Left lung (tissue), 10 donors: Measurements from ENCODE around the gene NXPH4. TPM values are rescaled to one million over a fixed set of nuclear protein-coding genes. Genes with fewer than 3 reads are reported as not detected.

ENCODE experiments used
- ATAC-seq: fragments of 200-7000 bp; cut with Tn5 transposase; one replicate; pipeline ENCODE4 v1.9.1; 2020; ENCODE audit warnings: moderate library complexity
- DNase-seq, 4 donors: peaks; one replicate each; pipeline ENCODE4 v3.0.0-alpha.2; 2013 to 2020
- H3K27ac ChIP-seq, 2 donors: fragments of 200-600 bp; sonication (generic) in 1 of 2; one replicate each; pipeline versions ENCODE4 v1.5.0 to v1.8.0; 2020 to 2021
- H3K27me3 ChIP-seq, 2 donors: fragments of 200-600 bp; sonication (generic) in 1 of 2; one replicate each; pipeline versions ENCODE4 v1.5.0 to v1.8.0; 2020 to 2021
- H3K36me3 ChIP-seq, 2 donors: fragments of 200-600 bp; sonication (generic) in 1 of 2; one replicate each; pipeline versions ENCODE4 v1.5.0 to v1.8.0; 2020 to 2021
- H3K4me1 ChIP-seq, 2 donors: fragments of 200-600 bp; one replicate each; pipeline ENCODE4 v1.8.0; 2021
- H3K4me3 ChIP-seq, 2 donors: fragments of 200-600 bp; sonication (generic) in 1 of 2; one replicate each; pipeline versions ENCODE4 v1.5.0 to v1.8.0; 2020 to 2021; ENCODE audit warnings: mild to moderate bottlenecking in 1 of 2
- H3K9me3 ChIP-seq, 2 donors: fragments of 200-600 bp; sonication (generic) in 1 of 2; one replicate each; pipeline versions ENCODE4 v1.5.0 to v1.8.0; 2020 to 2021
- intact Hi-C, 2 donors: fragments of 100-400 bp; cut with DNase I; formaldehyde crosslinking; loops; one replicate each; pipeline versions ENCODE4 v1.11.2 to v1.14.2; 2022
- polyA plus RNA-seq, 6 donors: library from polyadenylated mRNA; unstranded; fragments of 120-200 nt; gene quantifications; one replicate each; pipeline ENCODE4 v1.2.1, GENCODE V29; 2013; ENCODE audit not compliant: insufficient read length in 6 of 6
- total RNA-seq, 2 donors: library from RNA; stranded (reverse); fragmentation: NEBNext Ultra II Directional; extraction: Animal tissue kit (Norgen Biotek cat#: 25700); gene quantifications; one replicate each; pipeline ENCODE4 v1.2.1, GENCODE V29; 2021
- TF ChIP-seq, protein P1 (sequence below), 2 donors: fragments of 200-600 bp; sonication (generic) in 1 of 2; IDR thresholded peaks; one replicate each; pipeline versions ENCODE4 v1.5.0 to v1.8.0; 2021; ENCODE audit warnings: antibody characterized with exemption in 2 of 2
- donor health status: DM: no; HTN: yes; CAD: no.
- donor health status: DM: no; HTN: no; CAD: no.

Gene NXPH4
- total and polyA plus RNA-seq, 8 donors: 0.67 to 1.7 (median 1.1) TPM

DNA sequence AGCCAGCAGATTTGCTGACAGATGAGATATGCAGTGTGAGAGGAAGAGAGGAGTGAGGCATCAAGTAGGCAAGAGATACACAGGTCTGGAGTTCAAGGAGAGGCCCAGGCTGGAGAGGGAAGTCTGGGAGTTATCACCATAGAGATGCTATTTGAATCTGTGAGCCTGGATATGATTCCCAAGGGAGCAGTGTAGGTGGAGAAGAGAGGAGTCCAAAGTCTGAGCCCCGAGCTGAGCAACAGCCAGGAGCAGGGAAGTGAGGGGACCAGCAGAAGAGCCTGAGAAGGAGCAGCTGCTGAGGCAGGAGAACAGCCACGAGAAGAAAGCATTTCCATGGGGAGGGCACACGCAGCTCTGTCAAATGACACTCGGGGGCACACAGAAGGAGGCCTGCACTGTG lies 20.2 kb upstream of the NXPH4 start:
- H3K4me3 ChIP-seq: no peak overlapping the region
- DNase-seq (no peak), ATAC-seq (no peak)
- intact Hi-C loops: no loop called here
- TF ChIP-seq, protein P1, sequence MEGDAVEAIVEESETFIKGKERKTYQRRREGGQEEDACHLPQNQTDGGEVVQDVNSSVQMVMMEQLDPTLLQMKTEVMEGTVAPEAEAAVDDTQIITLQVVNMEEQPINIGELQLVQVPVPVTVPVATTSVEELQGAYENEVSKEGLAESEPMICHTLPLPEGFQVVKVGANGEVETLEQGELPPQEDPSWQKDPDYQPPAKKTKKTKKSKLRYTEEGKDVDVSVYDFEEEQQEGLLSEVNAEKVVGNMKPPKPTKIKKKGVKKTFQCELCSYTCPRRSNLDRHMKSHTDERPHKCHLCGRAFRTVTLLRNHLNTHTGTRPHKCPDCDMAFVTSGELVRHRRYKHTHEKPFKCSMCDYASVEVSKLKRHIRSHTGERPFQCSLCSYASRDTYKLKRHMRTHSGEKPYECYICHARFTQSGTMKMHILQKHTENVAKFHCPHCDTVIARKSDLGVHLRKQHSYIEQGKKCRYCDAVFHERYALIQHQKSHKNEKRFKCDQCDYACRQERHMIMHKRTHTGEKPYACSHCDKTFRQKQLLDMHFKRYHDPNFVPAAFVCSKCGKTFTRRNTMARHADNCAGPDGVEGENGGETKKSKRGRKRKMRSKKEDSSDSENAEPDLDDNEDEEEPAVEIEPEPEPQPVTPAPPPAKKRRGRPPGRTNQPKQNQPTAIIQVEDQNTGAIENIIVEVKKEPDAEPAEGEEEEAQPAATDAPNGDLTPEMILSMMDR (IDR thresholded peaks at IDR 0.05): no peak
- H3K27me3 ChIP-seq: no peaks in the 10 kb centered on the region
- no peak overlapping the region for H3K27ac ChIP-seq
- peaks cover 0 to 96% of the 10 kb centered on the region in 2 donors for H3K36me3 ChIP-seq
- H3K4me1 ChIP-seq: no peaks in the 10 kb centered on the region
- H3K9me3 ChIP-seq: no peaks in the 10 kb centered on the region

DNA sequence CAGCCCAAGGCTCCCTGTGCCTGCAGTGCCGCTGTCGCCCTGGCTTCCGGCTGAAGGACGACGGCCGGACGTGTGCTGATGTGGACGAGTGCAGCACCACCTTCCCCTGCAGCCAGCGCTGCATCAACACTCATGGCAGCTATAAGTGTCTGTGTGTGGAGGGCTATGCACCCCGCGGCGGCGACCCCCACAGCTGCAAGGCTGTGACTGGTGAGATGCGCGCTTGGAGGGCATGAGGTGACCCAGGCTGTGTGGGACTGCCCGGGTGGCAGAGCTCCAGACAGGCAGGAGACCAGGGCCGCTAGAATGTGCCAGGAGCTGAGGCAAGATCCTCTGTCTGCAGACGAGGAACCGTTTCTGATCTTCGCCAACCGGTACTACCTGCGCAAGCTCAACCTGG lies 19.6 kb upstream of the NXPH4 start:
- Histone ChIP-seq H3K4me1 (no peaks in the 10 kb centered on the region), H3K27me3 (no peaks in the 10 kb centered on the region), H3K27ac (no peak overlapping the region), H3K36me3 (peaks cover 0 to 100% of the 10 kb centered on the region in 2 donors), H3K4me3 (no peak overlapping the region), H3K9me3 (no peaks in the 10 kb centered on the region)
- DNase-seq (no peak), ATAC-seq (no peak)
- intact Hi-C loops: no loop called here
- TF ChIP-seq, protein P1 (IDR thresholded peaks at IDR 0.05): no peak

DNA sequence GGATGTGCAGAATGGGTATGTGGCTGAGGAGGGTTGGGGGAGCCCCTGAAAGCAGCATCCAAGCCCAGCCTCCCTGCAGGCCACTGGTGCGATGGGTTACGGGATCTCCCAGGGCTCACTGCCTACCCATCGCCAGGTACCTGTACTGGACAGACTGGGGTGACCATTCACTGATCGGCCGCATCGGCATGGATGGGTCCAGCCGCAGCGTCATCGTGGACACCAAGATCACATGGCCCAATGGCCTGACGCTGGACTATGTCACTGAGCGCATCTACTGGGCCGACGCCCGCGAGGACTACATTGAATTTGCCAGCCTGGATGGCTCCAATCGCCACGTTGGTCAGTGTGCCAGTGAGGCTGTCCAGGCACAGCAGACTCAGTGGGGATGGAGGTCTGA lies 18.3 kb upstream of the NXPH4 start:
- peaks cover 0 to 100% of the 10 kb centered on the region in 2 donors for H3K36me3 ChIP-seq
- no peaks in the 10 kb centered on the region for H3K9me3 ChIP-seq
- H3K4me3 ChIP-seq: no peak overlapping the region
- no peaks in the 10 kb centered on the region for H3K4me1 ChIP-seq
- ATAC-seq: no peak
- TF ChIP-seq, protein P1 (IDR thresholded peaks at IDR 0.05): no peak
- DNase-seq: no peak
- H3K27me3 ChIP-seq: no peaks in the 10 kb centered on the region
- no peak overlapping the region for H3K27ac ChIP-seq
- intact Hi-C loops: no loop called here

DNA sequence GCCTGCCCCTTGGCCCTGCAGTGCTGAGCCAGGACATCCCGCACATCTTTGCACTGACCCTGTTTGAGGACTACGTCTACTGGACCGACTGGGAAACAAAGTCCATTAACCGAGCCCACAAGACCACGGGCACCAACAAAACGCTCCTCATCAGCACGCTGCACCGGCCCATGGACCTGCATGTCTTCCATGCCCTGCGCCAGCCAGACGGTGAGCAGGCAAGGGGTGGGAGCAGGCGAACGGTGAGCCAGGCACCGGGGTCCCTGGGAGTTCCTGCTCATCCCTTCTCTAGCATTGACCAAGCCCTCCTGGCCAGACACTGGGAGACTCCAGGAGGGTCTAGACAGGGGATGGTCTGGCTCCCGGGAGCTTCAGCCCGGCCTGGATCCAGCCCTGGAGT lies 17.4 kb upstream of the NXPH4 start:
- H3K9me3 ChIP-seq: no peaks in the 10 kb centered on the region
- no peaks in the 10 kb centered on the region for H3K27me3 ChIP-seq
- peaks cover 0 to 100% of the 10 kb centered on the region in 2 donors for H3K36me3 ChIP-seq
- ATAC-seq (no peak), DNase-seq (no peak)
- TF ChIP-seq, protein P1 (IDR thresholded peaks at IDR 0.05): no peak
- intact Hi-C loops: no loop called here
- no peak overlapping the region for H3K27ac ChIP-seq
- H3K4me3 ChIP-seq: no peak overlapping the region
- no peaks in the 10 kb centered on the region for H3K4me1 ChIP-seq

DNA sequence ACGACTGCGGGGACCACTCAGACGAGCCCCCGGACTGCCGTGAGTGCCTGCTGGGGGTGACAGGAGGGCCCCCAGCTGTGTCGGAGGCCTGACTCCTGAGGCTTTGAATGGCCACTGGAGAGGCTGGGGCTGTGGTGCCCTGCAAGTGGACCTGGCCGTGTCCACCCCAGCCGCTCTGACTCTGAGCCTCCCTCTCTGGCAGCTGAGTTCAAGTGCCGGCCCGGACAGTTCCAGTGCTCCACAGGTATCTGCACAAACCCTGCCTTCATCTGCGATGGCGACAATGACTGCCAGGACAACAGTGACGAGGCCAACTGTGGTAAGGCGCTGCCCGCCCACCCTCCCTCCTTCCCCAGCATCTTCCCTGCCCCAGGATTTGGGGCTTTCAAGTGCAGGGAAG lies 16.1 kb upstream of the NXPH4 start:
- Histone ChIP-seq H3K9me3 (no peaks in the 10 kb centered on the region), H3K36me3 (peaks cover 0 to 100% of the 10 kb centered on the region in 2 donors), H3K4me1 (no peaks in the 10 kb centered on the region), H3K27ac (no peak overlapping the region), H3K27me3 (no peaks in the 10 kb centered on the region), H3K4me3 (no peak overlapping the region)
- no peak for DNase-seq
- intact Hi-C loops: no loop called here
- TF ChIP-seq, protein P1 (IDR thresholded peaks at IDR 0.05): no peak
- ATAC-seq: no peak
